Osteoblast (primary cell): ENCODE results near the gene PRLR. TPM values are rescaled to one million over a fixed set of nuclear protein-coding genes. Genes with fewer than 3 reads are reported as not detected.

Source experiments
- DNase-seq: peaks from one replicate; pipeline ENCODE4 v3.0.0; 2011; ENCODE audit warnings: low spot score, mixed read lengths; ENCODE audit not compliant: insufficient read length; ENCODE audit errors: missing footprints
- H2AFZ ChIP-seq: 2 replicates; pipeline ENCODE4 v1.6.0; 2011; ENCODE audit warnings: mild to moderate bottlenecking, low read length
- H3K27ac ChIP-seq: 2 replicates; pipeline ENCODE4 v1.5.1; 2011; ENCODE audit warnings: mild to moderate bottlenecking, low read depth, low read length, moderate library complexity
- H3K27me3 ChIP-seq: 2 replicates; pipeline ENCODE4 v1.6.0; 2012; ENCODE audit warnings: mild to moderate bottlenecking, control low read depth, inconsistent platforms, low read length, moderate library complexity; ENCODE audit not compliant: insufficient read depth
- H3K36me3 ChIP-seq: 2 replicates; pipeline ENCODE4 v1.5.1; 2011; ENCODE audit warnings: mild to moderate bottlenecking, low read length, control low read depth, moderate library complexity; ENCODE audit not compliant: insufficient read depth
- H3K4me1 ChIP-seq: 2 replicates; pipeline ENCODE4 v1.5.1; 2011; ENCODE audit warnings: mild to moderate bottlenecking, low read length, control low read depth, moderate library complexity; ENCODE audit not compliant: insufficient read depth
- H3K4me2 ChIP-seq: 2 replicates; pipeline ENCODE4 v1.6.0; 2011; ENCODE audit warnings: mild to moderate bottlenecking, low read length; ENCODE audit not compliant: insufficient read depth
- H3K4me3 ChIP-seq: fragments of 200-600 bp; sonication (generic); 3 replicates; pipeline ENCODE4 v1.5.1; 2012; ENCODE audit warnings: mild to moderate bottlenecking, low read length, inconsistent platforms; ENCODE audit not compliant: insufficient read depth
- H3K79me2 ChIP-seq: 2 replicates; pipeline ENCODE4 v1.6.0; 2012; ENCODE audit warnings: mild to moderate bottlenecking, low read length, control low read depth, inconsistent platforms; ENCODE audit not compliant: insufficient read depth
- H3K9me3 ChIP-seq: 2 replicates; pipeline ENCODE4 v1.5.1; 2011; ENCODE audit warnings: low read depth, low read length, control low read depth
- H4K20me1 ChIP-seq: 2 replicates; pipeline ENCODE4 v1.6.0; 2012; ENCODE audit warnings: mild to moderate bottlenecking, low read length, control low read depth; ENCODE audit not compliant: insufficient read depth
- total RNA-seq: library from RNA; depleted of rRNA; stranded (reverse); fragments of >200 nt; gene quantifications from 2 replicates; pipeline ENCODE4 v1.2.3, GENCODE V29; 2012
- TF ChIP-seq, protein P1 (sequence below): IDR thresholded peaks from 2 replicates; pipeline ENCODE4 v1.5.1; 2011; ENCODE audit warnings: mild to moderate bottlenecking, low read depth, low read length, moderate library complexity; ENCODE audit errors: extremely low read depth

Gene PRLR
- total RNA-seq, 1 donor, result under 0.01 TPM

DNA sequence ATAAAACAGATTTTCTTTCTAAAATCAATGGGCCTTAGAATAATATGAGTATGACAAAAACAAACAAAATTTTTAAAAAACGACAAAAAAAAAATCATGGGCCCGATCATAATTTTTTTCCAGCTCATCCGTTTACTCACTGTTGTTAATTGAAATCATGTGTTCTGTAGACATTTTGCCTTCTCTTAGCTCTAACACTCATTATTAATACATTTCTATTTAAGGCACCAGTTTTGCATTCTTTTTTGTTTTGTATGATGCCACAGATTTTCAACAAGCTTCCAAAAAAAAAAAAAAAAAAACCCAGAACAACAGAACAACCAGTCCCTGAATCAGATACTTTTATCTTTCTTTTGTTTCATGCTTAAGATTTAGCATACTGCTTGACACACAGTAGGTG, 86.4 kb downstream of the PRLR start:
- H2AFZ ChIP-seq, result no peak overlapping the region
- peaks cover 10% of the 10 kb centered on the region for H3K4me1 ChIP-seq
- no peaks in the 10 kb centered on the region for H3K36me3 ChIP-seq
- H3K9me3 ChIP-seq, result no peaks in the 10 kb centered on the region
- no peak overlapping the region for H3K4me2 ChIP-seq
- TF ChIP-seq, protein P1, sequence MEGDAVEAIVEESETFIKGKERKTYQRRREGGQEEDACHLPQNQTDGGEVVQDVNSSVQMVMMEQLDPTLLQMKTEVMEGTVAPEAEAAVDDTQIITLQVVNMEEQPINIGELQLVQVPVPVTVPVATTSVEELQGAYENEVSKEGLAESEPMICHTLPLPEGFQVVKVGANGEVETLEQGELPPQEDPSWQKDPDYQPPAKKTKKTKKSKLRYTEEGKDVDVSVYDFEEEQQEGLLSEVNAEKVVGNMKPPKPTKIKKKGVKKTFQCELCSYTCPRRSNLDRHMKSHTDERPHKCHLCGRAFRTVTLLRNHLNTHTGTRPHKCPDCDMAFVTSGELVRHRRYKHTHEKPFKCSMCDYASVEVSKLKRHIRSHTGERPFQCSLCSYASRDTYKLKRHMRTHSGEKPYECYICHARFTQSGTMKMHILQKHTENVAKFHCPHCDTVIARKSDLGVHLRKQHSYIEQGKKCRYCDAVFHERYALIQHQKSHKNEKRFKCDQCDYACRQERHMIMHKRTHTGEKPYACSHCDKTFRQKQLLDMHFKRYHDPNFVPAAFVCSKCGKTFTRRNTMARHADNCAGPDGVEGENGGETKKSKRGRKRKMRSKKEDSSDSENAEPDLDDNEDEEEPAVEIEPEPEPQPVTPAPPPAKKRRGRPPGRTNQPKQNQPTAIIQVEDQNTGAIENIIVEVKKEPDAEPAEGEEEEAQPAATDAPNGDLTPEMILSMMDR, result no peak
- no peak overlapping the region for H3K27ac ChIP-seq
- no peak for DNase-seq
- H4K20me1 ChIP-seq, result no peaks in the 10 kb centered on the region
- no peaks in the 10 kb centered on the region for H3K27me3 ChIP-seq
- H3K4me3 ChIP-seq, result no peak overlapping the region
- no peaks in the 10 kb centered on the region for H3K79me2 ChIP-seq

DNA sequence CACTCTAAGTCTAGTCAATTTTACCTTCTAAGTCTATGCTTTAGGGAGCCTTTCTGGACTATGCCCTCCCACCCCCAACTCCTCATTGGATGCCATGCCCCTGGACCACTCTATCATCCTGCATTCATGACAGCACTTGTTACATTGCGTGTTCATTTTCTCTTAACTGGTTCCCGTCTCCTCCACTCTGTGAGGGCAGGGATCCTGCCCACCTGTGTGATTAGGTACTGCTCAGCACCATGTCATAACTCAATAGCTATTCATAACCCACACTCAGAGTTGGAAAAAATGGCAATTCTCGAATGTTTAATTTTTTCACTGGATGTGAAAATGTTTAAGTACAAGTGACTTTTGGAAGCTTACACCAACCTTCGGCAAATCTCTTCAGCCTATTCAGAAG, 88.5 kb downstream of the PRLR start:
- Histone ChIP-seq H2AFZ (no peak overlapping the region), H3K27ac (no peak overlapping the region), H3K36me3 (no peaks in the 10 kb centered on the region), H3K79me2 (no peaks in the 10 kb centered on the region), H4K20me1 (no peaks in the 10 kb centered on the region), H3K4me1 (peaks cover 29% of the 10 kb centered on the region), H3K4me2 (no peak overlapping the region), H3K4me3 (no peak overlapping the region), H3K9me3 (no peaks in the 10 kb centered on the region), H3K27me3 (no peaks in the 10 kb centered on the region)
- DNase-seq, result no peak
- TF ChIP-seq, protein P1, result no peak

DNA sequence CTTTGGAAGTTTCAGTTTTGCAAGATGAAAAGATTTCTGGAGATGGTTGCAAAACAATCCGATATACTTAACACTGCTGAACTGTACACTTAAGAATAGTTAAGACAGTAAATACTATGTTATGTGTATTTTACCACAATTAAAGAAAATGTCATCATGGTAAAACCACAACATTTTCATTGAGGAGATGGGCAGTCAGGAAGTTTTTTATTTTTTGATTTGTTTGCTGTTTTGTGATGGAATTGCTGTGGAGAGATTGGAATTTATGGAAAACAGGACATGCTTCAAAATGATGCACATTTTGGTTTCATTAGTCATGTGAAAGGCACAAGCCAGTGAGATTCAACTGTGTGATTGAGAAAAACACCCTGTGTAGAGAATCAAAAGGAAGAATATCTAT, 92.1 kb downstream of the PRLR start:
- Histone ChIP-seq H3K27ac (peak overlapping the region; percentile 80), H3K36me3 (no peaks in the 10 kb centered on the region), H3K4me1 (peaks cover 32% of the 10 kb centered on the region), H3K9me3 (no peaks in the 10 kb centered on the region), H2AFZ (peak overlapping the region; percentile 44), H3K27me3 (no peaks in the 10 kb centered on the region), H3K79me2 (no peaks in the 10 kb centered on the region), H3K4me2 (peak overlapping the region; percentile 9), H3K4me3 (no peak overlapping the region), H4K20me1 (no peaks in the 10 kb centered on the region)
- DNase-seq, result peak; percentile 26
- TF ChIP-seq, protein P1, result no peak

DNA sequence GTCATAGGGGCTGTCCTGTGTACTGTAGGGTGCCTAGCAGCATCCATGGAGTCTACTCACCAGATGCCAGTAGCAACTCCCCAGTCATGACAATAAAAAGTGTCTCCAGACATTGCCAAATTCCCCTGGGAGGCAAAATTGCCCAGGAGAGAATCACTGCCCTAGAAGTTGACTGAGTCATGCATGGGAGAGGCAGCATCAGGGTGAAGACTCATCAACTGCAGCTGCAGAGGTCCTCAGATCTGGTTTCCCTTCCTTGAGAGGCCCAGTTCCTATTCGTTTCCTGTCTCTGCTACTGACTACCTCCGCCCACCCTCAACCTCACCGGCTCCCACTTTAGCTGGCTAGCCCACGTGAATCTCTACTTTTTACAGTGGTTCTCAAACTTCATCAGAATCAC, 93.9 kb downstream of the PRLR start:
- TF ChIP-seq, protein P1, result no peak
- Histone ChIP-seq H2AFZ (peak overlapping the region; percentile 49), H3K36me3 (no peaks in the 10 kb centered on the region), H3K9me3 (no peaks in the 10 kb centered on the region), H3K4me3 (peak overlapping the region; percentile 14), H3K27me3 (no peaks in the 10 kb centered on the region), H3K79me2 (no peaks in the 10 kb centered on the region), H3K27ac (peak overlapping the region; percentile 80), H4K20me1 (no peaks in the 10 kb centered on the region), H3K4me2 (peak overlapping the region; percentile 57), H3K4me1 (peaks cover 42% of the 10 kb centered on the region)
- peak; percentile 83 for DNase-seq
